ENCODE data around the gene ANKS1B. TPM values are rescaled to one million over a fixed set of nuclear protein-coding genes. Genes with fewer than 3 reads are reported as not detected.

The ANKS1B gene
- total RNA-seq, 1 donor from 2014 or later: 11.3 TPM

DNA sequence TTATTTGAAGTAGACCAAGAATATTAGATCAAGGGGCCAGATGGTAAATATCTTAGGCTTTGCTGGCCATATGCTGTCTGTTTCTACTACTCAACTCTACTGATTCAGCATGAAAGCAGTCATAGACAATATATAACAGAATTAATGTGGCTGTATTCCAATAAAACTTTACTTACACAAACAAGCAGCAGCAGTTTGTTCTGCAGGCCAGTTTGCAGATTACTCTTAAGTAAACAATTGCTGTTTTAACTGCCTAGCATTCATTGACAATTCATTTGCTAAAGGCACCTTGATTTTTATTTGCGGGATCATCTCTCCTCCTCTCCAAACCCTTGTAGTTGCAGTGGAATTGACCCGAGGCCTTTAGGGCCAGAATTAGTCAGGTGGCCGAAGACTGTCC is 431.3 kb downstream of the ANKS1B start:
- no peaks in the 10 kb centered on the region for H3K36me3 Mint-ChIP-seq (ENCODE audit: unreplicated experiment)

DNA sequence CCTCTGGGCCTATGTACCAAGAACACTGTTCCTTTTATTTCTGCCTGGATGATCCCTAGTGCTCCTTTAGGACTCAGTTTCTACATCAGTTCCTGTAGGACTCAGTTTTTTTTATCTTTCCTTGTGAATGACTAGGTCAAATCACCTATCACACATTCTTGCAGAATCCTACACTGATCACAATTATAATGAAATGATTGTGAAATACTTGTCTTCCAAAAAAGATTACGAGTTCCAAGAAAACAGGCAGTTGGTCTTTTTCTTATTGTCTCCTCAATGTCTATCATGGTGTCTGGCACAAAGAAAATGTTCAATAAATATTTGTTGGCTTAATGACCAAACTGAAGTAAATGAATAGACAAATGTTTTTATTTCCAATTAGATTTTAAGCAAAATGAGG is 432.7 kb downstream of the ANKS1B start:
- H3K4me3 Mint-ChIP-seq (ENCODE audit: unreplicated experiment): no peak overlapping the region
- DNase-seq: no peak
- no peak overlapping the region for H3K27ac Mint-ChIP-seq (ENCODE audit: unreplicated experiment)
- H3K27me3 Mint-ChIP-seq (ENCODE audit: unreplicated experiment): no peaks in the 10 kb centered on the region
- TF ChIP-seq, protein P1, sequence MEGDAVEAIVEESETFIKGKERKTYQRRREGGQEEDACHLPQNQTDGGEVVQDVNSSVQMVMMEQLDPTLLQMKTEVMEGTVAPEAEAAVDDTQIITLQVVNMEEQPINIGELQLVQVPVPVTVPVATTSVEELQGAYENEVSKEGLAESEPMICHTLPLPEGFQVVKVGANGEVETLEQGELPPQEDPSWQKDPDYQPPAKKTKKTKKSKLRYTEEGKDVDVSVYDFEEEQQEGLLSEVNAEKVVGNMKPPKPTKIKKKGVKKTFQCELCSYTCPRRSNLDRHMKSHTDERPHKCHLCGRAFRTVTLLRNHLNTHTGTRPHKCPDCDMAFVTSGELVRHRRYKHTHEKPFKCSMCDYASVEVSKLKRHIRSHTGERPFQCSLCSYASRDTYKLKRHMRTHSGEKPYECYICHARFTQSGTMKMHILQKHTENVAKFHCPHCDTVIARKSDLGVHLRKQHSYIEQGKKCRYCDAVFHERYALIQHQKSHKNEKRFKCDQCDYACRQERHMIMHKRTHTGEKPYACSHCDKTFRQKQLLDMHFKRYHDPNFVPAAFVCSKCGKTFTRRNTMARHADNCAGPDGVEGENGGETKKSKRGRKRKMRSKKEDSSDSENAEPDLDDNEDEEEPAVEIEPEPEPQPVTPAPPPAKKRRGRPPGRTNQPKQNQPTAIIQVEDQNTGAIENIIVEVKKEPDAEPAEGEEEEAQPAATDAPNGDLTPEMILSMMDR (IDR thresholded peaks at IDR 0.05; ENCODE audit: partially characterized antibody, unreplicated experiment): no peak
- H3K36me3 Mint-ChIP-seq (ENCODE audit: unreplicated experiment): no peaks in the 10 kb centered on the region
- no peaks in the 10 kb centered on the region for H3K4me1 Mint-ChIP-seq (ENCODE audit: low read depth, unreplicated experiment)
- no peaks in the 10 kb centered on the region for H3K9me3 Mint-ChIP-seq (ENCODE audit: unreplicated experiment)

More for the DNA sequence above, 431.3 kb downstream of the ANKS1B start:
- H3K9me3 Mint-ChIP-seq (ENCODE audit: unreplicated experiment): peaks cover 1% of the 10 kb centered on the region
- no peak overlapping the region for H3K27ac Mint-ChIP-seq (ENCODE audit: unreplicated experiment)
- TF ChIP-seq, protein P1 (IDR thresholded peaks at IDR 0.05; ENCODE audit: partially characterized antibody, unreplicated experiment): no peak
- H3K4me3 Mint-ChIP-seq (ENCODE audit: unreplicated experiment): no peak overlapping the region
- DNase-seq: no peak
- H3K4me1 Mint-ChIP-seq (ENCODE audit: low read depth, unreplicated experiment): no peaks in the 10 kb centered on the region
- peaks cover 4% of the 10 kb centered on the region for H3K27me3 Mint-ChIP-seq (ENCODE audit: unreplicated experiment)

DNA sequence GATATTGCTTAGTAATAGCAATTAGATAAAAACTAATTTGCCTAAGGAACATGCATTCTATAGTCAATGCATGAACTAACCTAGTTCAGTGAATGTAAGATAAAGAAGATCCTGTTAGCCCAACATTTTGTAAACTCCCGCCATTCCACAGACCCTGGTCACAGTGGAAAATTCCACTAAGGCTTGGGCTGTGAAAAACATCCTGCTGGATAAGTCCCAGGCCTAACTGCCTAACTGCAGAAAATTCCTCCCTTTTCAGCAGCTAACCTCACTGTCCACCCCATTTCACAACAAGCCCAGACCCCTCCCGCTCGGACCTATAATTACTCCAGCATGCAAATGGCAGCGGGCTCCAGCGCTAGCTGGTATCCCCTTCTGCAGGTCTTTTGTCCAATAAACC is 435.1 kb downstream of the ANKS1B start:
- no peak for DNase-seq
- Mint-ChIP-seq H3K4me3 (ENCODE audit: unreplicated experiment) (no peak overlapping the region), H3K27me3 (ENCODE audit: unreplicated experiment) (no peaks in the 10 kb centered on the region), H3K9me3 (ENCODE audit: unreplicated experiment) (no peaks in the 10 kb centered on the region), H3K27ac (ENCODE audit: unreplicated experiment) (no peak overlapping the region), H3K36me3 (ENCODE audit: unreplicated experiment) (no peaks in the 10 kb centered on the region), H3K4me1 (ENCODE audit: low read depth, unreplicated experiment) (no peaks in the 10 kb centered on the region)
- TF ChIP-seq, protein P1 (IDR thresholded peaks at IDR 0.05; ENCODE audit: partially characterized antibody, unreplicated experiment): no peak

DNA sequence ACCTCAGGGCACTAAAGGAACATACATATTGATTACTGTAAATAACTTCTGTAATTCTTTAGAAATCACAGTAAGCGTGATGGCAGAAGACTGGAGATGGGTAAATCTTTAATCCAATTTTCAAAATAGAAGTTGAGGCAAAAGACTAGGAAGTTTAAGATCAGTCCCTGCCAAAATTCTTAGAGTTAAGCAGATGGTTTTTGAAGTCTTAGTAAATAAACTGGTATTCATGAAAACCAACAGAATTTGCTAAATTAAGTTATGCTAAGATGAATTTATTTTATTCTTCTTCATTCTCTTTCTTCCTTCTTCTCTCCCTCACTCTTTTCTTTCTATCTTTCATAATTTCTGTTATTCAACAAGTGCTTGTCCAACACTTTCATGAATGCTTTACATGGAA is 435.5 kb downstream of the ANKS1B start:
- Mint-ChIP-seq H3K27ac (ENCODE audit: unreplicated experiment) (no peak overlapping the region), H3K4me3 (ENCODE audit: unreplicated experiment) (no peak overlapping the region), H3K36me3 (ENCODE audit: unreplicated experiment) (no peaks in the 10 kb centered on the region), H3K9me3 (ENCODE audit: unreplicated experiment) (no peaks in the 10 kb centered on the region), H3K4me1 (ENCODE audit: low read depth, unreplicated experiment) (no peaks in the 10 kb centered on the region), H3K27me3 (ENCODE audit: unreplicated experiment) (no peaks in the 10 kb centered on the region)
- TF ChIP-seq, protein P1 (IDR thresholded peaks at IDR 0.05; ENCODE audit: partially characterized antibody, unreplicated experiment): no peak
- DNase-seq: no peak

DNA sequence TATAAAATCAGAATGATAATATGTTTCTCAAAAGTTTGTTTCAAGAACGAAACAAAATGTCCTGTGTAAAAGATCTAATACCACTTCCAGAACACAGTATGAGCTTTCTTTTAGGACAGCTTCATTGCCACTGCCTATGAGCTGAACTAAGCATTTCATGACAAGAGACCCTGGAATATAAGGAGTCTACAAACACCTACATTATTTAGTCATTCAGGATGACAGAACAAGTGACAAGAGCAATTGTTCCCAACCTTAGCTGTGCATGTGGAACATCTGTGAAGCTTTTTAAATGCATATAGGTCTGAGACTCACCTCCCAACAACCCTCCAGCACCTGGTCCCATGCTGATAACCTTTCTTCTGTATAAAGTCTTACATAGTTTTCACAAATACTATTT is 440.3 kb downstream of the ANKS1B start:
- H3K36me3 Mint-ChIP-seq (ENCODE audit: unreplicated experiment): no peaks in the 10 kb centered on the region
- H3K27me3 Mint-ChIP-seq (ENCODE audit: unreplicated experiment): no peaks in the 10 kb centered on the region
- no peaks in the 10 kb centered on the region for H3K4me1 Mint-ChIP-seq (ENCODE audit: low read depth, unreplicated experiment)
- TF ChIP-seq, protein P1 (IDR thresholded peaks at IDR 0.05; ENCODE audit: partially characterized antibody, unreplicated experiment): no peak
- no peaks in the 10 kb centered on the region for H3K9me3 Mint-ChIP-seq (ENCODE audit: unreplicated experiment)
- H3K27ac Mint-ChIP-seq (ENCODE audit: unreplicated experiment): no peak overlapping the region
- no peak for DNase-seq
- no peak overlapping the region for H3K4me3 Mint-ChIP-seq (ENCODE audit: unreplicated experiment)

Data from glutamatergic neuron (in vitro differentiated cells).